Middle frontal gyrus (tissue), 1 donor: Measurements from ENCODE around the gene ZP4.
"Not testable (repeated sequence)": the region's sequence is repeated elsewhere in the genome, so short reads cannot be mapped to it uniquely, and the experiment has no call there.

ENCODE experiments used
- DNase-seq: peaks from one replicate; pipeline ENCODE4 v3.0.0-alpha.2; 2015; ENCODE audit warnings: low spot score; ENCODE audit errors: extremely low spot score

The ZP4 gene

GRCh38 chr1:237877631-237878030 is 13.1 kb downstream of the ZP4 start:
- no peak for DNase-seq

- no peak for DNase-seq
Observed at GRCh38 chr1:237875291-237875690, 15.4 kb downstream of the ZP4 start.

- no peak for DNase-seq
Observed at GRCh38 chr1:237873487-237874211, 17.1 kb downstream of the ZP4 start.

- no peak for DNase-seq
Observed at GRCh38 chr1:237868817-237869600, 21.7 kb downstream of the ZP4 start.

DNA sequence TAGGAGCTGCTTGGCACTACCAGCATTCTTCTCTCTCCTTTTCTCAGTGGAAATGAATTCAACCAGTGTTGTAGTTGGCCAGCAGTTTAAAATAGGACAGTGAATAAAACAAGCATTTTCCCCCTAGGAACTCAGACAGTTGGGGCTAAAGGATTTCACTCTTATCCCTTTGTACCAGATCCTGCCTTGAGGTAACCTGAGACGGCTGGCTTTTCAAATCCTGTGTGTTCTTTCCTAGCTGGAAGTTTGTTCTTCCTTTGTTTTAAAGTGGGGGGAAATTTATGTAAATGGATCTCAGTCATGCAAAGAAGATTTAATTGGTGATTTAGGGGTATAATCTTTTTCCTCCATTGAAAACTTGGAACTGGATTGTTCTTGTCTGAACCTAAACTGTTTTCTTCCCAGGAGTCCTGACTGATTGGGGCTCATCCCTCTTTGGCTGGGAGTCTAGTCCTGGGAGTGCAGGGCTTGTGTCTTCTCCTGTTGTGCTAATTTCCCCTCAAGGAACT is 23.3 kb downstream of the ZP4 start:
- DNase-seq = no peak

- DNase-seq = peak; percentile 24
Observed at GRCh38 chr1:237864338-237865244, 26.1 kb downstream of the ZP4 start.

- no peak for DNase-seq
Observed at GRCh38 chr1:237863234-237863633, 27.5 kb downstream of the ZP4 start.

- DNase-seq = no peak
Observed at GRCh38 chr1:237861944-237862343, 28.8 kb downstream of the ZP4 start.

- no peak for DNase-seq
Observed at GRCh38 chr1:237858992-237859391, 31.7 kb downstream of the ZP4 start.

DNA sequence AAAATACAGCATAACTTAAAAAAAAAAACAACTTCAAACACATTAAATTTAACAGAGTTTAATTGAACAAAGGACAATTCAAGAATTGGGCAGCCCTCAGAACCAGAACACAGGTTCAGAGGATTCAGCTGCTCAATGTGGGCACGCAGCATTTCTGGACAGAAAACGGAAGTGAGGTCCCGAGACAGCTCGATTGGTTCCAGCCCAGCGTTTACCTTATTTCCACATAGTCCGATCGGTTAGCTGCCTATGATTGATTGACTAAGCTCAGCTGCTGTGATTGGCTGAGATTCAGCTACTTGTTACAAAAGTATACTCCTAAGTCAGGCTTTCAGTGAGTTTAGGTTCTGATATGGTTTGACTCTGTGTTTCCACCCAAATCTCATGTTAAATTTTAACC is 33.3 kb downstream of the ZP4 start:
- DNase-seq = no peak

- no peak for DNase-seq
Observed at GRCh38 chr1:237852342-237852741, 38.4 kb downstream of the ZP4 start.

DNA sequence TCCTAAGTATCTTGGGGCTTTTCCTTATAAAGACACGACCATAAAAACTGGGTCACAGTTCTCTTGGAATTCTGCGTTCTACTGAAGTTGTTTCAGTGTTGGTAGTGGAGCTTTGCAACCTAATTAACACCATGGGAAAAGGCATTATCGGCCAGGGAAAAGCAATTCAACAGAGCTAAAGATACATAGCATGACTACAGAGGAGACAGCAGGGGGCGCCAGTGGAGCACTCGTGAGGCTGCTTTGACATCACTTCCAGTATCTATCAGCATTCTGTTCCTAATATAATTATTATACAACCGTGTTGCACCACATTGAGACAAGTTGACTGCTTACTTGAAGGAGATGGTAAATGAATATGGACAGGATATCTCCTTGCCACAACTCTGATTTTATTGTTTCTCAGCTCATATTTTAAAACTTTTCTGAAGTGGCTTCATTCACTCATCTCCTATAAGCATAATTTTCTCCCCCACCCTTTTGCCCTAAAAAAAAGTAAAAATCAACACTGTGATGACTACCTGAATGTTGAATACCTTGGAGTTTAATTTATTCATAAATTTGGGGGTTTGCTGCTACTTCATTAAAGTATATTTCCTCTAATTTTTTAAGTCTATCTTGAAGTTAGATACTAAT is 39.4 kb downstream of the ZP4 start:
- peak; percentile 21 for DNase-seq

GRCh38 chr1:237843516-237843915 is 47.2 kb downstream of the ZP4 start:
- DNase-seq = not testable (repeated sequence)

GRCh38 chr1:237841485-237841884 is 49.2 kb downstream of the ZP4 start:
- no peak for DNase-seq

GRCh38 chr1:237838904-237839534 is 51.7 kb downstream of the ZP4 start:
- DNase-seq = no peak

- DNase-seq = no peak
Observed at GRCh38 chr1:237838320-237838719, 52.4 kb downstream of the ZP4 start.

GRCh38 chr1:237834461-237834860 is 56.3 kb downstream of the ZP4 start:
- no peak for DNase-seq

DNA sequence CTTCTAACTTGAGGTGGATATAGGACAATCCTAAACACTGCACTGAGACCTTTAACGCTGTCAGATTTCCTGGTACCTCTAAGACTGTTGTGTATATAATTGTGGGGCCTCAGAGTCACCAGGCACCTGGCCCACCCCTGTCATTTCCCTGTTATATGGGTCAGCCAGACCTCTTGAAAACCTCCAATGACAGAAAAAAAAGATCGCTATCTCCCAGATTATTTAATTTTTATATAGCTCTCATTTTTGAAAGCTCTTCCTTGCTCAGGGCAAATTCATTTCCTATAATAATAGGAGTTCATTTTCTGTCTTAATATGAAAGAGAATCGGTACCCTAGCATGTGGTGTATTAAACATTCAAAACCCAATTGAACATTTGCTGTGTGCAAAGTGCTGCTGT is 56.7 kb downstream of the ZP4 start:
- DNase-seq = no peak

GRCh38 chr1:237832858-237833257 is 57.9 kb downstream of the ZP4 start:
- no peak for DNase-seq
